Measurements from ENCODE around the gene FSCN2. TPM values are rescaled to one million over a fixed set of nuclear protein-coding genes. Genes with fewer than 3 reads are reported as not detected.
"Not testable (repeated sequence)": the region's sequence is repeated elsewhere in the genome, so short reads cannot be mapped to it uniquely, and the experiment has no call there.

FSCN2 gene
- total and polyA plus RNA-seq, 9 donors: 1.7 to 4.8 (median 2.6) TPM

GRCh38 chr17:81579298-81579697, 51.1 kb downstream of the FSCN2 start:
- Histone ChIP-seq H3K4me3 (ENCODE audit: low read length) (no peak overlapping the region), H3K36me3 (ENCODE audit: control insufficient read depth, insufficient read depth, low read length) (peaks cover 70% of the 10 kb centered on the region), H3K9me3 (replicated peaks; ENCODE audit: control insufficient read depth, low read depth, low read length) (no peaks in the 10 kb centered on the region), H3K4me1 (ENCODE audit: control insufficient read depth, insufficient read depth, low read length) (peaks cover 11% of the 10 kb centered on the region), H3K27me3 (ENCODE audit: control insufficient read depth, insufficient read depth, low read length) (no peaks in the 10 kb centered on the region), H3K27ac (ENCODE audit: low read length) (no peak overlapping the region)
- WGBS (ENCODE audit: insufficient coverage): 90% methylated on average over 6 of the region's 6 CpGs
- DNase-seq: no peak

- 86% methylated on average over 10 of the region's 10 CpGs for WGBS (ENCODE audit: insufficient coverage)
- no peaks in the 10 kb centered on the region for H3K27me3 ChIP-seq (ENCODE audit: control insufficient read depth, insufficient read depth, low read length)
- no peak overlapping the region for H3K27ac ChIP-seq (ENCODE audit: low read length)
- no peak for DNase-seq
- no peak overlapping the region for H3K4me3 ChIP-seq (ENCODE audit: low read length)
- peaks cover 64% of the 10 kb centered on the region for H3K36me3 ChIP-seq (ENCODE audit: control insufficient read depth, insufficient read depth, low read length)
- H3K4me1 ChIP-seq (ENCODE audit: control insufficient read depth, insufficient read depth, low read length): peaks cover 11% of the 10 kb centered on the region
- no peaks in the 10 kb centered on the region for H3K9me3 ChIP-seq (replicated peaks; ENCODE audit: control insufficient read depth, low read depth, low read length)
Observed at GRCh38 chr17:81579821-81580321, 51.7 kb downstream of the FSCN2 start.

GRCh38 chr17:81580481-81580880, 52.3 kb downstream of the FSCN2 start:
- no peaks in the 10 kb centered on the region for H3K27me3 ChIP-seq (ENCODE audit: control insufficient read depth, insufficient read depth, low read length)
- WGBS (ENCODE audit: insufficient coverage): 94% methylated on average over 6 of the region's 6 CpGs
- no peak overlapping the region for H3K27ac ChIP-seq (ENCODE audit: low read length)
- no peak for DNase-seq
- peaks cover 65% of the 10 kb centered on the region for H3K36me3 ChIP-seq (ENCODE audit: control insufficient read depth, insufficient read depth, low read length)
- peaks cover 11% of the 10 kb centered on the region for H3K4me1 ChIP-seq (ENCODE audit: control insufficient read depth, insufficient read depth, low read length)
- no peaks in the 10 kb centered on the region for H3K9me3 ChIP-seq (replicated peaks; ENCODE audit: control insufficient read depth, low read depth, low read length)
- no peak overlapping the region for H3K4me3 ChIP-seq (ENCODE audit: low read length)

- no peak overlapping the region for H3K4me3 ChIP-seq (ENCODE audit: low read length)
- peaks cover 9% of the 10 kb centered on the region for H3K4me1 ChIP-seq (ENCODE audit: control insufficient read depth, insufficient read depth, low read length)
- no peak for DNase-seq
- no peaks in the 10 kb centered on the region for H3K9me3 ChIP-seq (replicated peaks; ENCODE audit: control insufficient read depth, low read depth, low read length)
- WGBS (ENCODE audit: insufficient coverage): 77% methylated on average over 2 of the region's 8 CpGs
- peaks cover 70% of the 10 kb centered on the region for H3K36me3 ChIP-seq (ENCODE audit: control insufficient read depth, insufficient read depth, low read length)
- H3K27me3 ChIP-seq (ENCODE audit: control insufficient read depth, insufficient read depth, low read length): no peaks in the 10 kb centered on the region
- no peak overlapping the region for H3K27ac ChIP-seq (ENCODE audit: low read length)
Observed at GRCh38 chr17:81581758-81582157, 53.6 kb downstream of the FSCN2 start.

GRCh38 chr17:81582341-81582740, 54.2 kb downstream of the FSCN2 start:
- Histone ChIP-seq H3K9me3 (replicated peaks; ENCODE audit: control insufficient read depth, low read depth, low read length) (no peaks in the 10 kb centered on the region), H3K27ac (ENCODE audit: low read length) (no peak overlapping the region), H3K4me3 (ENCODE audit: low read length) (no peak overlapping the region), H3K36me3 (ENCODE audit: control insufficient read depth, insufficient read depth, low read length) (peaks cover 73% of the 10 kb centered on the region), H3K4me1 (ENCODE audit: control insufficient read depth, insufficient read depth, low read length) (peaks cover 3% of the 10 kb centered on the region), H3K27me3 (ENCODE audit: control insufficient read depth, insufficient read depth, low read length) (no peaks in the 10 kb centered on the region)
- 96% methylated on average over 3 of the region's 5 CpGs for WGBS (ENCODE audit: insufficient coverage)
- DNase-seq: no peak

- no peak for DNase-seq
- H3K27ac ChIP-seq (ENCODE audit: low read length): no peak overlapping the region
- WGBS (ENCODE audit: insufficient coverage): 72% methylated on average over 7 of the region's 12 CpGs
- H3K4me1 ChIP-seq (ENCODE audit: control insufficient read depth, insufficient read depth, low read length): no peaks in the 10 kb centered on the region
- H3K36me3 ChIP-seq (ENCODE audit: control insufficient read depth, insufficient read depth, low read length): peaks cover 71% of the 10 kb centered on the region
- no peak overlapping the region for H3K4me3 ChIP-seq (ENCODE audit: low read length)
- no peaks in the 10 kb centered on the region for H3K9me3 ChIP-seq (replicated peaks; ENCODE audit: control insufficient read depth, low read depth, low read length)
- no peaks in the 10 kb centered on the region for H3K27me3 ChIP-seq (ENCODE audit: control insufficient read depth, insufficient read depth, low read length)
Observed at GRCh38 chr17:81582749-81583148, 54.6 kb downstream of the FSCN2 start.

- H3K27ac ChIP-seq (ENCODE audit: low read length): no peak overlapping the region
- H3K27me3 ChIP-seq (ENCODE audit: control insufficient read depth, insufficient read depth, low read length): no peaks in the 10 kb centered on the region
- no peaks in the 10 kb centered on the region for H3K4me1 ChIP-seq (ENCODE audit: control insufficient read depth, insufficient read depth, low read length)
- H3K4me3 ChIP-seq (ENCODE audit: low read length): no peak overlapping the region
- peaks cover 75% of the 10 kb centered on the region for H3K36me3 ChIP-seq (ENCODE audit: control insufficient read depth, insufficient read depth, low read length)
- no peak for DNase-seq
- H3K9me3 ChIP-seq (replicated peaks; ENCODE audit: control insufficient read depth, low read depth, low read length): no peaks in the 10 kb centered on the region
- WGBS (ENCODE audit: insufficient coverage): 78% methylated on average over 3 of the region's 6 CpGs
Observed at GRCh38 chr17:81583589-81584342, 55.6 kb downstream of the FSCN2 start.

- H3K27me3 ChIP-seq (ENCODE audit: control insufficient read depth, insufficient read depth, low read length); H3K27ac ChIP-seq (ENCODE audit: low read length); DNase-seq; H3K9me3 ChIP-seq (replicated peaks; ENCODE audit: control insufficient read depth, low read depth, low read length); H3K4me3 ChIP-seq (ENCODE audit: low read length); H3K4me1 ChIP-seq (ENCODE audit: control insufficient read depth, insufficient read depth, low read length): not testable (repeated sequence)
- WGBS (ENCODE audit: insufficient coverage): 85% methylated on average over 8 of the region's 14 CpGs
- H3K36me3 ChIP-seq (ENCODE audit: control insufficient read depth, insufficient read depth, low read length): peaks cover 74% of the 10 kb centered on the region
Observed at GRCh38 chr17:81584771-81585170, 56.6 kb downstream of the FSCN2 start.

GRCh38 chr17:81586096-81586495, 57.9 kb downstream of the FSCN2 start:
- Histone ChIP-seq H3K4me1 (ENCODE audit: control insufficient read depth, insufficient read depth, low read length) (no peaks in the 10 kb centered on the region), H3K36me3 (ENCODE audit: control insufficient read depth, insufficient read depth, low read length) (peaks cover 76% of the 10 kb centered on the region), H3K9me3 (replicated peaks; ENCODE audit: control insufficient read depth, low read depth, low read length) (no peaks in the 10 kb centered on the region), H3K4me3 (ENCODE audit: low read length) (no peak overlapping the region), H3K27ac (ENCODE audit: low read length) (no peak overlapping the region), H3K27me3 (ENCODE audit: control insufficient read depth, insufficient read depth, low read length) (no peaks in the 10 kb centered on the region)
- no peak for DNase-seq
- 83% methylated on average over 2 of the region's 4 CpGs for WGBS (ENCODE audit: insufficient coverage)

Data from muscle of leg (tissue), 11 donors.